ENCODE measurements around the gene GABRR1. TPM values are rescaled to one million over a fixed set of nuclear protein-coding genes. Genes with fewer than 3 reads are reported as not detected.
A peak's percentile ranks its signal among the peaks of the same experiment; 100 is the strongest.

The GABRR1 gene
- total RNA-seq, 1 donor from 2014 or later, result not detected

- TF ChIP-seq CTCF (IDR thresholded peaks at IDR 0.05; ENCODE audit: insufficient read depth, low read length, poor library complexity, severe bottlenecking), result no peak
- DNase-seq (ENCODE audit: low read depth), result no peak
- H3K4me3 ChIP-seq (ENCODE audit: low read depth, low read length), result no peak overlapping the region
- no peaks in the 10 kb centered on the region for H3K36me3 ChIP-seq (ENCODE audit: control insufficient read depth, insufficient read depth, low read length)
- H3K27me3 ChIP-seq (ENCODE audit: control insufficient read depth, insufficient read depth, low read length), result no peaks in the 10 kb centered on the region
Observed at GRCh38 chr6:89250239-89250638, 33.1 kb upstream of the GABRR1 start.

- no peak overlapping the region for H3K4me3 ChIP-seq (ENCODE audit: low read depth, low read length)
- no peak for TF ChIP-seq CTCF (IDR thresholded peaks at IDR 0.05; ENCODE audit: insufficient read depth, low read length, poor library complexity, severe bottlenecking)
- no peaks in the 10 kb centered on the region for H3K36me3 ChIP-seq (ENCODE audit: control insufficient read depth, insufficient read depth, low read length)
- DNase-seq (ENCODE audit: low read depth), result no peak
- no peaks in the 10 kb centered on the region for H3K27me3 ChIP-seq (ENCODE audit: control insufficient read depth, insufficient read depth, low read length)
Observed at GRCh38 chr6:89244241-89244985, 27.3 kb upstream of the GABRR1 start.

- no peak for TF ChIP-seq CTCF (IDR thresholded peaks at IDR 0.05; ENCODE audit: insufficient read depth, low read length, poor library complexity, severe bottlenecking)
- Histone ChIP-seq H3K27me3 (ENCODE audit: control insufficient read depth, insufficient read depth, low read length) (no peaks in the 10 kb centered on the region), H3K4me3 (ENCODE audit: low read depth, low read length) (no peak overlapping the region), H3K36me3 (ENCODE audit: control insufficient read depth, insufficient read depth, low read length) (no peaks in the 10 kb centered on the region)
- no peak for DNase-seq (ENCODE audit: low read depth)
Observed at GRCh38 chr6:89243331-89243629, 26.1 kb upstream of the GABRR1 start.

GRCh38 chr6:89242574-89243330 is 25.6 kb upstream of the GABRR1 start:
- peak; percentile 41 for TF ChIP-seq CTCF (IDR thresholded peaks at IDR 0.05; ENCODE audit: insufficient read depth, low read length, poor library complexity, severe bottlenecking)
- no peak for DNase-seq (ENCODE audit: low read depth)
- Histone ChIP-seq H3K27me3 (ENCODE audit: control insufficient read depth, insufficient read depth, low read length) (no peaks in the 10 kb centered on the region), H3K4me3 (ENCODE audit: low read depth, low read length) (no peak overlapping the region), H3K36me3 (ENCODE audit: control insufficient read depth, insufficient read depth, low read length) (no peaks in the 10 kb centered on the region)

GRCh38 chr6:89239338-89239737 is 22.2 kb upstream of the GABRR1 start:
- TF ChIP-seq CTCF (IDR thresholded peaks at IDR 0.05; ENCODE audit: insufficient read depth, low read length, poor library complexity, severe bottlenecking), result peak; percentile 33

More at GRCh38 chr6:89239338-89239737, 22.2 kb upstream of the GABRR1 start:
- H3K4me3 ChIP-seq (ENCODE audit: low read depth, low read length), result no peak overlapping the region
- H3K36me3 ChIP-seq (ENCODE audit: control insufficient read depth, insufficient read depth, low read length), result no peaks in the 10 kb centered on the region
- DNase-seq (ENCODE audit: low read depth), result no peak
- no peaks in the 10 kb centered on the region for H3K27me3 ChIP-seq (ENCODE audit: control insufficient read depth, insufficient read depth, low read length)
